CD4-positive, CD25-positive, alpha-beta regulatory T cell (primary cell): Measurements from ENCODE around the gene TTC28. TPM values are rescaled to one million over a fixed set of nuclear protein-coding genes. Genes with fewer than 3 reads are reported as not detected.

ENCODE experiments used
- ATAC-seq, 2 donors: fragments of 150-1000 bp; cut with Tn5 transposase; one replicate each; pipeline ENCODE4 v1.10.0; 2021; ENCODE audit warnings: low read depth in 2 of 2, moderate number of reproducible peaks in 2 of 2, moderate library complexity in 1 of 2
- DNase-seq, 3 donors: peaks; one replicate each; pipeline versions ENCODE4 v3.0.0 to v3.0.0-alpha.2; 2012 to 2022; ENCODE audit warnings: mixed read lengths in 1 of 3
- H3K27ac ChIP-seq: one replicate; pipeline ENCODE4 v1.7.0; 2013; ENCODE audit warnings: mild to moderate bottlenecking, low read length; ENCODE audit not compliant: insufficient read depth, poor library complexity, severe bottlenecking
- H3K27me3 ChIP-seq: one replicate; pipeline ENCODE4 v1.7.0; 2013; ENCODE audit warnings: low read length; ENCODE audit not compliant: control insufficient read depth, insufficient read depth
- H3K36me3 ChIP-seq: one replicate; pipeline ENCODE4 v1.7.0; 2013; ENCODE audit warnings: mild to moderate bottlenecking, low read length, moderate library complexity; ENCODE audit not compliant: control insufficient read depth, insufficient read depth
- H3K4me1 ChIP-seq: 2 replicates; pipeline ENCODE4 v1.7.0; 2013; ENCODE audit warnings: mild to moderate bottlenecking, low read length; ENCODE audit not compliant: insufficient read depth, control insufficient read depth, poor library complexity, severe bottlenecking
- H3K4me3 ChIP-seq: one replicate; pipeline ENCODE4 v1.7.0; 2013; ENCODE audit warnings: low read depth, mild to moderate bottlenecking, low read length, moderate library complexity
- H3K9me3 ChIP-seq, 2 experiments: 1 replicate in 1 of 2; 2 replicates in 1 of 2; pipeline ENCODE4 v1.7.0; 2013; ENCODE audit warnings: low read length in 2 of 2, mild to moderate bottlenecking in 1 of 2, moderate library complexity in 1 of 2; ENCODE audit not compliant: control insufficient read depth in 2 of 2
- H3K27ac Mint-ChIP-seq, 3 donors: one replicate each; pipeline ENCODE4 v1.8.0; 2020 to 2022; ENCODE audit warnings: mild to moderate bottlenecking in 3 of 3, mixed read lengths in 3 of 3, moderate library complexity in 2 of 3
- H3K27me3 Mint-ChIP-seq: one replicate; pipeline ENCODE4 v1.8.0; 2022; ENCODE audit warnings: mild to moderate bottlenecking, mixed read lengths
- H3K36me3 Mint-ChIP-seq: one replicate; pipeline ENCODE4 v1.8.0; 2020; ENCODE audit warnings: mixed read lengths
- H3K4me1 Mint-ChIP-seq, 4 donors: one replicate each; pipeline ENCODE4 v1.8.0; 2020 to 2022; ENCODE audit warnings: mixed read lengths in 4 of 4, mild to moderate bottlenecking in 1 of 4
- H3K4me3 Mint-ChIP-seq, 4 donors: one replicate each; pipeline ENCODE4 v1.8.0; 2020 to 2022; ENCODE audit warnings: mild to moderate bottlenecking in 4 of 4, mixed read lengths in 4 of 4, moderate library complexity in 3 of 4
- H3K9me3 Mint-ChIP-seq, 7 donors: one replicate each; pipeline ENCODE4 v1.8.0; 2020 to 2022; ENCODE audit warnings: mixed read lengths in 7 of 7, mild to moderate bottlenecking in 3 of 7, moderate library complexity in 2 of 7
- polyA plus RNA-seq, 4 donors: library from polyadenylated mRNA; unstranded; fragments of 300-500 nt; fragmentation: Illumina TruSeq; gene quantifications; one replicate each; pipeline ENCODE4 v1.2.3, GENCODE V29; 2021
- total RNA-seq: library from RNA; stranded (reverse); gene quantifications from one replicate; pipeline ENCODE4 v1.2.3, GENCODE V29; 2022

Gene TTC28
- total and polyA plus RNA-seq, 5 donors from 2014 or later = 0.02 to 2.7 (median 0.28) TPM; not detected in 1

DNA sequence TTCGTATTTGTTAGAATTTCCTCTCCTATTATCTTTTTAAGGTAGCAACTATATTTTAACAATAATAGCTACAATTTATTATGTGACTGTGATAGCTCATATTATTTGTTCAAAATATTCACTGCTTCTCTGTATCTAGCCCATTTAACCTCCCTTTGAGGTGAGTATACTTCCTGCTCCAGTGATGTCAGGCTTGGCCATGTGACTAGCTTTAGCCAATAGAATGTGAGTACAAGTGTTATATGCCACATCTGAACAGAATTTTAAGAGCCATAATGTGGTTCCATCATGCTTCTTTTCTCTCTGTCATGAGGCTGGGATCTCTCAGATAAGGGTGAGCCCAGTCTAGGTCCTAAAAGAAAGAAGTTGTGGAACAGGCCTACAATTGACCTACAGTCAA is 217.6 kb downstream of the TTC28 start:
- H3K9me3 ChIP-seq = no peaks in the 10 kb centered on the region
- no peak for ATAC-seq
- Mint-ChIP-seq H3K4me3 (no peak overlapping the region), H3K27me3 (peaks cover 12% of the 10 kb centered on the region), H3K27ac (no peak overlapping the region), H3K4me1 (no peaks in the 10 kb centered on the region), H3K9me3 (peaks cover 0 to 4% (median 2%) of the 10 kb centered on the region in 7 donors), H3K36me3 (no peaks in the 10 kb centered on the region)
- H3K4me3 ChIP-seq = no peak overlapping the region
- peaks cover 3% of the 10 kb centered on the region for H3K27me3 ChIP-seq
- H3K36me3 ChIP-seq = no peaks in the 10 kb centered on the region
- H3K4me1 ChIP-seq = no peaks in the 10 kb centered on the region
- DNase-seq = peak in 1 of 3 donors; percentile 17
- no peak overlapping the region for H3K27ac ChIP-seq

DNA sequence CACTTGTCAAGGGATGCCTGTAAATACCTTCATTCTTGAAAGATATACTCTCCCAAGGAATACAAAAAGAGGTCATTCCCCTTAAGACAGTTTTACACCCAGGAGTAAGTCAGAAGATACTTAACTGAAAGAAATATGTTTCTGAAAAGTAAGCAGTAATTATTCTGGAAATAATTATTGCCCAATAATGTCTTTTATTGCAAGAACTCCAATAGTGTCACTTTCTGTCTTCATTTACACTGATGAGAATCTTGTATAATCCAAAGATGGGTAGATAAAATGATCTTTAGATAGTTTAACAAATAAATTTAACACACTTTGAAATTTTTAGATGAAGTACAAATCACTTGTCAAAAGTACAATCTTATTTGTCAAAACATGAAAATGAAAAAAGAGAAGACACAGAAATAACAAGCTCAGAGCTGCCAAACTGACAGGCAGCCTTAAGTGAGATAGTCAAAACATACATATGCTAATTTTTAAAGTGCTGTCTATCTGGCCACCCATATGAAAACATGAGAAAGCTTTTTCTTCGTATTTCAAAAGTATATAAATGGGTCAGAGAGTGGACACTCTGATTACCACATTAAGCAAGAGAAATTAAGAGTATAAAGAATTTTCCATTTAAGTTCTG is 225.1 kb downstream of the TTC28 start:
- ATAC-seq (no peak), DNase-seq (no peak)
- H3K4me3 ChIP-seq = no peak overlapping the region
- Mint-ChIP-seq H3K36me3 (no peaks in the 10 kb centered on the region), H3K9me3 (peaks cover 0 to 4% (median 0%) of the 10 kb centered on the region in 7 donors), H3K4me3 (no peak overlapping the region), H3K4me1 (no peaks in the 10 kb centered on the region), H3K27me3 (peaks cover 26% of the 10 kb centered on the region), H3K27ac (no peak overlapping the region)
- H3K36me3 ChIP-seq = no peaks in the 10 kb centered on the region
- no peaks in the 10 kb centered on the region for H3K4me1 ChIP-seq
- H3K27ac ChIP-seq = no peak overlapping the region
- peaks cover 2% of the 10 kb centered on the region for H3K27me3 ChIP-seq
- no peaks in the 10 kb centered on the region for H3K9me3 ChIP-seq

DNA sequence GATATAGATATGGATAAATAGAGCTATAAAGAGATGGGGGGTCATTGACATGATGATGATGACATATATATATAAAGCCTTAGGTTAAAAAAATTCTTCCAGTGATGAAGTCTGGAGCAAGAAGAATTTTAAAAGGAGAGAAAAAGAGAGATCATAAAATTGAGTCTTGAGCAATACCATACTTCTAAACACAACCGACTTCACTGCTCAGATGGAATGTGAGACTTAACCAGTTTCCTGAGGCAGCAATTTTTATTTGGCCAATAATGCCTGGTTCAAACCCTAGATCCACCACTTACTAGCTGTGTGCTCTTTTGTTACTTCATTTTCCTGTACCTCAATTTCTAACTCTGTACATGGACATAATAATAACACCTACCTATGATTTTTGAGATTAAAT is 229.5 kb downstream of the TTC28 start:
- Histone ChIP-seq H3K27me3 (peaks cover 6% of the 10 kb centered on the region), H3K4me1 (no peaks in the 10 kb centered on the region), H3K36me3 (no peaks in the 10 kb centered on the region), H3K4me3 (no peak overlapping the region), H3K9me3 (no peaks in the 10 kb centered on the region), H3K27ac (no peak overlapping the region)
- H3K4me3 Mint-ChIP-seq = no peak overlapping the region
- H3K9me3 Mint-ChIP-seq = peaks cover 0 to 4% (median 0%) of the 10 kb centered on the region in 7 donors
- H3K27ac Mint-ChIP-seq = no peak overlapping the region
- H3K36me3 Mint-ChIP-seq = no peaks in the 10 kb centered on the region
- DNase-seq (no peak), ATAC-seq (no peak)
- H3K27me3 Mint-ChIP-seq = peaks cover 41% of the 10 kb centered on the region
- H3K4me1 Mint-ChIP-seq = no peaks in the 10 kb centered on the region

DNA sequence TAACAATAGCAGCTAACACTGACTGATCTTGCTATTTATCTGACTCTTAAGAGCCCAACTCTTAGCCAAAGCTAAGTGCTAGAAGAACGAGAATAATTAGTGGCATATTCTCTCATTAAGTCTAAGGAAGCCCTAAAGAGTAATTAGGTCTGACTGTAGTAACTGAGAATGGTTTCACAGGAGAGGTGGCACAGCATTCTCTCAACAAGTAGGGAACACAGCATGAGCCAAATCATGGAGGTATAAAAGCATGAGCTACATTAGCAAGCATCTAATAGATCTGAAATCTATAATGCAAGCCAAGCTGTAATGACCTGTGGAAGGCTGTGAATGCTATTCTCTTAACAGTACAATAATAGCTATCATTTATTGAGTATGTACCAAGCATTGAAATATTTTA is 230.6 kb downstream of the TTC28 start:
- Mint-ChIP-seq H3K27me3 (peaks cover 47% of the 10 kb centered on the region), H3K4me1 (no peaks in the 10 kb centered on the region), H3K4me3 (no peak overlapping the region), H3K27ac (no peak overlapping the region), H3K36me3 (no peaks in the 10 kb centered on the region), H3K9me3 (peaks cover 0 to 4% (median 0%) of the 10 kb centered on the region in 7 donors)
- H3K27me3 ChIP-seq = peaks cover 14% of the 10 kb centered on the region
- no peaks in the 10 kb centered on the region for H3K36me3 ChIP-seq
- H3K4me1 ChIP-seq = no peaks in the 10 kb centered on the region
- H3K9me3 ChIP-seq = no peaks in the 10 kb centered on the region
- no peak overlapping the region for H3K27ac ChIP-seq
- H3K4me3 ChIP-seq = no peak overlapping the region
- no peak for ATAC-seq
- DNase-seq = no peak

DNA sequence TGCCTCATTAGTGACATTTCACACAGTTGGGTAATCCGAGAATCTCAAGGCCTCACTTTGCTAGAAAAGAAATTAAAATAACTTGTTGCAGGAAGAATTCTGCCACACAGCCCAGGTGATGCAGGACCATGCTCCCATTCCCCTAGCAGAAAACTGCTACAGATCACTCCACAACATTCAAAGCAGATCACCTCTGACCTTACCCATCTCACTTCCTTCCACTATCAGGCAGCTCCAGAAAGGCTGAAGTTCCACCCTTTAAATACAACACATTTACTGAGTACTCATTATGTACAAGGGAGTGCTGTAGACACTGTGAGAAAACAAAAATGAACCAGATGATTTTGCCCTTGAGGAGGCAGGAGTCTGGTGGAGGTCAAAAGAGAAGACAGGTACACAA is 231.0 kb downstream of the TTC28 start:
- Histone ChIP-seq H3K36me3 (no peaks in the 10 kb centered on the region), H3K9me3 (no peaks in the 10 kb centered on the region), H3K4me1 (no peaks in the 10 kb centered on the region), H3K4me3 (no peak overlapping the region), H3K27ac (no peak overlapping the region), H3K27me3 (peaks cover 13% of the 10 kb centered on the region)
- peaks cover 0 to 4% (median 0%) of the 10 kb centered on the region in 7 donors for H3K9me3 Mint-ChIP-seq
- H3K4me1 Mint-ChIP-seq = peaks cover 0 to under 1% (median under 1%) of the 10 kb centered on the region in 4 donors
- no peaks in the 10 kb centered on the region for H3K36me3 Mint-ChIP-seq
- H3K4me3 Mint-ChIP-seq = no peak overlapping the region
- DNase-seq = no peak
- H3K27me3 Mint-ChIP-seq = peaks cover 45% of the 10 kb centered on the region
- no peak for ATAC-seq
- H3K27ac Mint-ChIP-seq = no peak overlapping the region

DNA sequence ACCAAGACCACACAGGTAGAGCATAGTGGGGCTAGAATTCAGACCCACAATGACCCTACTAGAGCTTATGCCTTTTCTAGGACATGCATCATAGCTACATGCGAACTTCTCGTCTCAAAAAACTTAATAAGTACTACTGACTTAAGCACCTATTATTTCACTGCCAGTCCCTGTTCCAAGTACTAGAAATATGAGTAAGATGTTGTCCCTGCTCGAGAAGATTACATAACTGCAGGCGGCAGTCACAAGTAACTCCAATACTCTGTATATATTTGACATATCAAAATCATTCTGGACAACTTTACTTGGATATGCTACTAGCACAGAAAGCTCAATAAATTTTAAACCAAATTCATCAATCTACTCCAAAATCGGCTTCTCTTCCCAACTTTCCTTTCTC is 235.0 kb downstream of the TTC28 start:
- H3K27me3 Mint-ChIP-seq = peaks cover 56% of the 10 kb centered on the region
- Histone ChIP-seq H3K36me3 (no peaks in the 10 kb centered on the region), H3K27ac (no peak overlapping the region), H3K9me3 (no peaks in the 10 kb centered on the region), H3K4me3 (no peak overlapping the region), H3K27me3 (peaks cover 15% of the 10 kb centered on the region), H3K4me1 (peaks cover 13% of the 10 kb centered on the region)
- H3K27ac Mint-ChIP-seq = no peak overlapping the region
- H3K4me1 Mint-ChIP-seq = peaks cover 0 to 15% (median 4%) of the 10 kb centered on the region in 4 donors
- H3K9me3 Mint-ChIP-seq = no peaks in the 10 kb centered on the region
- ATAC-seq = no peak
- H3K36me3 Mint-ChIP-seq = no peaks in the 10 kb centered on the region
- H3K4me3 Mint-ChIP-seq = peak overlapping the region in 1 of 4 donors; percentile 6
- no peak for DNase-seq

DNA sequence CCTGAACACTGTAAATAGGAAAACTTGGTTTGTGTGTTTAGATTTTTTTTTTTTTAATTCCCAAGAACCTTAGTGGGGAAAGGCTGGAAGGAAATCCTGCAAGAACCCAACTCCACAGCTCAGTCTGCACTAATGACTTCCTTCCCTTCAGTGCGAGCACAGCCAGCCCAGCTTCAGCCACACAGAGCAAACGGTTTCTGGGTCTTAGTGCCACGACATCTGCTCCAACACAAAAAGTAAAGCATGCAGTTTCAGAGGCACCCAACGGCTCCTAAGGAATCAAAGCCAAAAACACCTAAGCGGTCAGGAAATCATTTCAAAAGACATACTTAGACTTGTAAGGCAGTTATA is 236.1 kb downstream of the TTC28 start:
- peak in 2 of 3 donors; percentile 28 to 31 for DNase-seq

More for the DNA sequence above, 236.1 kb downstream of the TTC28 start:
- H3K4me3 Mint-ChIP-seq = peak overlapping the region; percentile 81 to 92 (median 88)
- peak overlapping the region; percentile 27 for H3K4me3 ChIP-seq
- peaks cover 0 to 15% (median 4%) of the 10 kb centered on the region in 4 donors for H3K4me1 Mint-ChIP-seq
- ATAC-seq = peak in 1 of 2 donors; percentile 55
- peaks cover 15% of the 10 kb centered on the region for H3K27me3 ChIP-seq
- no peaks in the 10 kb centered on the region for H3K36me3 Mint-ChIP-seq
- H3K27ac ChIP-seq = no peak overlapping the region
- H3K4me1 ChIP-seq = peaks cover 13% of the 10 kb centered on the region
- no peaks in the 10 kb centered on the region for H3K9me3 ChIP-seq
- H3K9me3 Mint-ChIP-seq = no peaks in the 10 kb centered on the region
- peak overlapping the region in 1 of 3 donors; percentile 85 for H3K27ac Mint-ChIP-seq
- no peaks in the 10 kb centered on the region for H3K36me3 ChIP-seq
- H3K27me3 Mint-ChIP-seq = peaks cover 60% of the 10 kb centered on the region
